ENCODE data around the gene NUFIP1. TPM values are rescaled to one million over a fixed set of nuclear protein-coding genes. Genes with fewer than 3 reads are reported as not detected.

NUFIP1 gene
- total RNA-seq, 1 experiment from 2014 or later = 17.1 TPM

GRCh38 chr13:44908266-44908665 lies 81.0 kb downstream of the NUFIP1 start:
- peaks cover 5 to 16% (median 13%) of the 10 kb centered on the region in 3 experiments; a peak in 6 of 7 replicates for H3K36me3 Mint-ChIP-seq (ENCODE audit: insufficient read depth in 1 of 3, low read depth in 3 of 3)
- Histone ChIP-seq H3K23ac (ENCODE audit: insufficient read length, low read depth, low read length) (no peak overlapping the region), H3K9me3 (ENCODE audit: control insufficient read depth, low read depth, low read length) (peaks cover 12% of the 10 kb centered on the region), H3K4ac (ENCODE audit: low read depth, low read length) (no peak overlapping the region), H3K4me1 (ENCODE audit: insufficient read depth, low read length) (no peaks in the 10 kb centered on the region; the same call in 1 of the 2 replicates), H3K79me2 (ENCODE audit: insufficient read depth, low read length) (no peaks in the 10 kb centered on the region), H2BK12ac (ENCODE audit: insufficient read length, low read depth, low read length) (no peak overlapping the region), H4K20me1 (ENCODE audit: control insufficient read depth, insufficient read depth, insufficient read length) (no peaks in the 10 kb centered on the region), H4K91ac (ENCODE audit: insufficient read length, low read depth, low read length) (no peak overlapping the region), H2BK5ac (ENCODE audit: insufficient read length, low read length) (no peak overlapping the region), H3K4me2 (ENCODE audit: insufficient read depth, insufficient read length, low read length) (no peak overlapping the region), H3K18ac (ENCODE audit: insufficient read length, low read depth, low read length) (no peak overlapping the region), H2AK5ac (ENCODE audit: insufficient read length, low read length) (no peak overlapping the region), H3K27me3 (ENCODE audit: insufficient read depth, low read length) (no peaks in the 10 kb centered on the region), H3K9ac (ENCODE audit: extremely low read depth, insufficient read length, low read length) (no peak overlapping the region), H2BK15ac (ENCODE audit: low read depth, low read length) (no peak overlapping the region), H2BK120ac (ENCODE audit: low read depth, low read length, poor library complexity, severe bottlenecking) (no peak overlapping the region), H4K5ac (ENCODE audit: insufficient read length, low read depth, low read length) (no peak overlapping the region), H3K56ac (ENCODE audit: insufficient read length, low read depth, low read length) (no peak overlapping the region), H2BK20ac (ENCODE audit: low read depth, low read length, poor library complexity, severe bottlenecking) (no peak overlapping the region), H3T11ph (ENCODE audit: low read length) (no peak overlapping the region), H4K8ac (replicated peaks; ENCODE audit: insufficient read length, low read depth, low read length) (no peak overlapping the region), H3K14ac (ENCODE audit: insufficient read depth, low read length) (no peak overlapping the region), H3K79me1 (ENCODE audit: insufficient read depth, low read depth, low read length, poor library complexity, severe bottlenecking) (no peaks in the 10 kb centered on the region), H3K27ac (ENCODE audit: insufficient read length, low read depth, low read length) (no peak overlapping the region), H2AFZ (ENCODE audit: low read length) (no peak overlapping the region), H3K23me2 (ENCODE audit: insufficient read length, low read depth, low read length, poor library complexity, severe bottlenecking) (no peaks in the 10 kb centered on the region)
- no peak overlapping the region for H3K4me3 Mint-ChIP-seq
- no peak for TF ChIP-seq CTCF (conservative IDR thresholded peaks at IDR 0.05)
- peaks cover 20 to 21% of the 10 kb centered on the region in 2 experiments; a peak in 4 of 5 replicates for H3K9me3 Mint-ChIP-seq
- no peak overlapping the region for H3K27ac Mint-ChIP-seq
- H3K27me3 Mint-ChIP-seq (ENCODE audit: low read depth) = peaks cover 4% of the 10 kb centered on the region
- H3K4me1 Mint-ChIP-seq = peaks cover 32 to 38% of the 10 kb centered on the region in 2 experiments
- WGBS (ENCODE audit: extremely low coverage, insufficient read length, low lambda C conversion rate) = no CpG with 5 or more reads among the region's 1 CpG
- DNase-seq = no peak
